ENCODE measurements around the gene THOC5. TPM values are rescaled to one million over a fixed set of nuclear protein-coding genes. Genes with fewer than 3 reads are reported as not detected.
"Not testable (repeated sequence)": the region's sequence is repeated elsewhere in the genome, so short reads cannot be mapped to it uniquely, and the experiment has no call there.

THOC5 gene
- total and polyA plus RNA-seq, 8 donors = 18.2 to 123 (median 33.7) TPM

DNA sequence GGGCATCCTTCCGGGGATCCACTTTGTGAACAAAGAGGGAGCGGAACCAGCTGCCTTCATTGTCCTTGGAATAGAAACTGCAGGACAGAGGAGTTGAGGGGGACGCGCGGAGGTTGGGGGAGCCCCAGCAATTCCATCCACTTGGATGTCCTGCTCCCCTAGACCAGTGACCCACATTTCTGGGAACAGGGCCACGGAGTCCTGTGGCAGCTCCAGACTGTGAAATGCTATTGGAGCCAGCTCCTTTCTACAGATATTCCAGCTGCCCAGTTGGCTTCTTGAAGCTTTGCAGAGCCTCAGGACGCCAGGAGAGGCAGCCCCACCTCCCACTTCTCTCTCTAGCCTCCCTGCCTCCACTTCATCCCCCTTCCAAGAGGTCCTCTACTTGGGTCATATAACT, 16.9 kb upstream of the THOC5 start:
- H3K27ac ChIP-seq = no peak overlapping the region
- WGBS, 5 donors = 83 to 96% (median 91%) methylated on average over 4 to 7 of the region's 7 CpGs
- intact Hi-C loops (cut with DNase I; ENCODE audit: low total_unique reads) = no loop called here
- no peak for DNase-seq
- no peak overlapping the region for H3K4me3 ChIP-seq
- TF ChIP-seq POLR2A (IDR thresholded peaks at IDR 0.05) (no peak), EP300 (IDR thresholded peaks at IDR 0.05) (no peak), POLR2AphosphoS5 (IDR thresholded peaks at IDR 0.05) (no peak)
- TF ChIP-seq, protein P1, sequence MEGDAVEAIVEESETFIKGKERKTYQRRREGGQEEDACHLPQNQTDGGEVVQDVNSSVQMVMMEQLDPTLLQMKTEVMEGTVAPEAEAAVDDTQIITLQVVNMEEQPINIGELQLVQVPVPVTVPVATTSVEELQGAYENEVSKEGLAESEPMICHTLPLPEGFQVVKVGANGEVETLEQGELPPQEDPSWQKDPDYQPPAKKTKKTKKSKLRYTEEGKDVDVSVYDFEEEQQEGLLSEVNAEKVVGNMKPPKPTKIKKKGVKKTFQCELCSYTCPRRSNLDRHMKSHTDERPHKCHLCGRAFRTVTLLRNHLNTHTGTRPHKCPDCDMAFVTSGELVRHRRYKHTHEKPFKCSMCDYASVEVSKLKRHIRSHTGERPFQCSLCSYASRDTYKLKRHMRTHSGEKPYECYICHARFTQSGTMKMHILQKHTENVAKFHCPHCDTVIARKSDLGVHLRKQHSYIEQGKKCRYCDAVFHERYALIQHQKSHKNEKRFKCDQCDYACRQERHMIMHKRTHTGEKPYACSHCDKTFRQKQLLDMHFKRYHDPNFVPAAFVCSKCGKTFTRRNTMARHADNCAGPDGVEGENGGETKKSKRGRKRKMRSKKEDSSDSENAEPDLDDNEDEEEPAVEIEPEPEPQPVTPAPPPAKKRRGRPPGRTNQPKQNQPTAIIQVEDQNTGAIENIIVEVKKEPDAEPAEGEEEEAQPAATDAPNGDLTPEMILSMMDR (IDR thresholded peaks at IDR 0.05) = no peak
- peaks cover 0 to 50% (median 46%) of the 10 kb centered on the region in 4 donors for H3K36me3 ChIP-seq
- H3K4me1 ChIP-seq = no peaks in the 10 kb centered on the region
- no peaks in the 10 kb centered on the region for H3K27me3 ChIP-seq
- H3K9me3 ChIP-seq = no peaks in the 10 kb centered on the region

DNA sequence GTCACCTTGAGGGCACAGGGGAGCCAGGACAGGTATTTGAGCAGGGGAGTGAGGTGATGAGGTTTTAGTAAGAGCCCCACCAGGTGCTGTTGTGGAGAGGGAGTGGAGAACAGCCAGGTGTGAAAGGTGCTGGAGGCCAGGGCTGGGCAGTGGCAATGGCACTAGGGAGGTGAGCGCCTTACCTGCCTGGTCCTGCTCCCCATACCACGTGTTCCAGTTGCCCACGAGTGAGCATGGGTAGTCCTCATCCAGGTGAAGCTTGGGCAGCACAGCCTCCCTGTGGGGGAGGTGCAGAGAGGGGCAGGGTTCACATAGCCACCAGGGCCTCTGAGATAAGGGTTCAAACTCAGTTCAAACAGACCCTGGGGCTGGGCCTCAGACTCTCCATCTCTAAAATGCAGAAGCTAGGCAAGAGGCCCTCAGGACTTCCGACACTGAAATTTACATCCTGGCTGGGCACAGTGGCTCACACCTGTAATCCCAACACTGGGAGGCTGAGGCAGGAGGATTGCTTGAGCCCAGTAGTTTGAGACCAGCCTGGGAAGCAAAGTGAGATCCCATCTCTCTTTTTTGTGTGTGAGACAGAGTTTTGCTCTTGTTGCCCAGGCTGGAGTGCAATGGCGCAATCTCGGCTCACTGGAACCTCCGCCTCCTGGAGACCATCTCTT, 15.6 kb upstream of the THOC5 start:
- H3K4me1 ChIP-seq = no peaks in the 10 kb centered on the region
- H3K27ac ChIP-seq = no peak overlapping the region
- peaks cover 0 to 64% (median 56%) of the 10 kb centered on the region in 4 donors for H3K36me3 ChIP-seq
- H3K27me3 ChIP-seq = no peaks in the 10 kb centered on the region
- intact Hi-C loops (cut with DNase I; ENCODE audit: low total_unique reads) = no loop called here
- H3K4me3 ChIP-seq = no peak overlapping the region
- H3K9me3 ChIP-seq = no peaks in the 10 kb centered on the region
- no peak for DNase-seq
- TF ChIP-seq POLR2AphosphoS5 (IDR thresholded peaks at IDR 0.05) (no peak), POLR2A (IDR thresholded peaks at IDR 0.05) (no peak), EP300 (IDR thresholded peaks at IDR 0.05) (no peak)
- TF ChIP-seq, protein P1 (IDR thresholded peaks at IDR 0.05) = no peak
- 84 to 90% (median 88%) methylated on average over 7 of the region's 7 CpGs for WGBS, 5 donors

DNA sequence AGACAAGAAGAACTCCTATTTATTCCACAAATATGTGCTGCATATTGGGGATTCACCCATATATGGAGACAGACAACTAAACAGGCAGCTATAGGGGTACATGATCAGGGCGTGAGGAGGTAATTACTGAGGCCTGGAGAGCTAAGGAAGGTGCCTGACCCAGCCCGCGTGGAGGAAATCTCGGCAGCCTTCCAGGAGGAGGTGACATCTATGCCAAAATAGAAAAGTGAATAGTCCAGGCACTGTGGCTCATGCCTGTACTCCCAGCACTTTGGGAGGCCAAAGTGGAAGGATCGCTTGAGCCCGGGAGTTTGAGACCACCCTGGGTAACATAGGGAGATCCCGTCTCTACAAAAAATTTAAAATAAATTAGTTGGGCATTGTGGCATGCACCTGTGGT, 13.8 kb upstream of the THOC5 start:
- Histone ChIP-seq H3K9me3 (no peaks in the 10 kb centered on the region), H3K27ac (no peak overlapping the region), H3K4me3 (no peak overlapping the region), H3K27me3 (no peaks in the 10 kb centered on the region), H3K36me3 (peaks cover 0 to 80% (median 63%) of the 10 kb centered on the region in 4 donors), H3K4me1 (no peaks in the 10 kb centered on the region)
- intact Hi-C loops (cut with DNase I; ENCODE audit: low total_unique reads) = no loop called here
- WGBS, 5 donors = 78 to 96% (median 83%) methylated on average over 7 of the region's 7 CpGs
- DNase-seq = no peak
- TF ChIP-seq POLR2AphosphoS5 (IDR thresholded peaks at IDR 0.05) = no peak
- no peak for TF ChIP-seq EP300 (IDR thresholded peaks at IDR 0.05)
- TF ChIP-seq POLR2A (IDR thresholded peaks at IDR 0.05) = no peak
- TF ChIP-seq, protein P1 (IDR thresholded peaks at IDR 0.05) = no peak

DNA sequence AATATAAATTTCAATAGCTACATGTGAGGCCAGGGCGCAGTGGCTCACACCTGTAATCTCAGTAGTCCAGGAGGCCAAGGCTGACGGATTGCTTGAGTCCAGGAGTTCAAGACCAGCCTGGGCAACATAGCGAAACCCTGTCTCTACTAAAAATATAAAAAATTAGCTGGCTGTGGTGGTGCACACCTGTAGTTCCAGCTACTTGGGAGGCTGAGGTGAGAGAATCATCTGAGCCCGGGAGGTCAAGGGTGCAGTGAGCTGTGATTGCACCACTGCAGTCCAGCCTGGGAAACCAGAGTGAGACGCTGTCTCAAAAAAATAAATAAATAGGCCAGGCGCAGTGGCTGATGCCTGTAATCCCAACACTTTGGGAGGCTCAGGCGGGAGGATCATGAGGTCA, 13.0 kb upstream of the THOC5 start:
- intact Hi-C loops (cut with DNase I; ENCODE audit: low total_unique reads); H3K4me3 ChIP-seq; H3K9me3 ChIP-seq; H3K27me3 ChIP-seq; DNase-seq; H3K4me1 ChIP-seq; H3K27ac ChIP-seq: not testable (repeated sequence)
- WGBS, 5 donors = 95 to 100% (median 98%) methylated on average over 7 of the region's 7 CpGs
- peaks cover 4 to 88% (median 70%) of the 10 kb centered on the region in 4 donors for H3K36me3 ChIP-seq
